Measurements from ENCODE around the gene MYB.

The MYB gene

GRCh38 chr6:135179372-135179771, 1.7 kb upstream of the MYB start:
- Histone ChIP-seq H3K4me3 (ENCODE audit: low read depth, low read length) (no peak overlapping the region), H3K4me1 (ENCODE audit: control insufficient read depth, insufficient read depth, low read length) (peaks cover 7% of the 10 kb centered on the region; the same call in 1 of the 2 replicates), H3K9me3 (ENCODE audit: control insufficient read depth, insufficient read depth, low read length) (no peaks in the 10 kb centered on the region), H3K27ac (ENCODE audit: low read depth, low read length) (no peak overlapping the region), H3K9ac (ENCODE audit: low read depth, low read length) (no peak overlapping the region), H3K27me3 (ENCODE audit: control insufficient read depth, insufficient read depth, low read length) (peaks cover 31% of the 10 kb centered on the region), H3K36me3 (ENCODE audit: control insufficient read depth, insufficient read depth, low read length) (no peaks in the 10 kb centered on the region)

- H3K9me3 ChIP-seq (ENCODE audit: control insufficient read depth, insufficient read depth, low read length), result no peaks in the 10 kb centered on the region
- H3K36me3 ChIP-seq (ENCODE audit: control insufficient read depth, insufficient read depth, low read length), result no peaks in the 10 kb centered on the region
- H3K4me3 ChIP-seq (ENCODE audit: low read depth, low read length), result peak overlapping the region; percentile 77
- 0 out of 2 replicates have a peak overlapping the region, but pooled peaks have one; percentile 4 for H3K9ac ChIP-seq (ENCODE audit: low read depth, low read length)
- H3K4me1 ChIP-seq (ENCODE audit: control insufficient read depth, insufficient read depth, low read length), result peaks cover 12% of the 10 kb centered on the region; the same call in 1 of the 2 replicates
- no peak overlapping the region for H3K27ac ChIP-seq (ENCODE audit: low read depth, low read length)
- peaks cover 31% of the 10 kb centered on the region for H3K27me3 ChIP-seq (ENCODE audit: control insufficient read depth, insufficient read depth, low read length)
Observed at GRCh38 chr6:135179920-135180541, 1.1 kb upstream of the MYB start.

- Histone ChIP-seq H3K27ac (ENCODE audit: low read depth, low read length) (no peak overlapping the region), H3K9ac (ENCODE audit: low read depth, low read length) (peak overlapping the region; percentile 68), H3K27me3 (ENCODE audit: control insufficient read depth, insufficient read depth, low read length) (peaks cover 31% of the 10 kb centered on the region), H3K36me3 (ENCODE audit: control insufficient read depth, insufficient read depth, low read length) (peaks cover 7% of the 10 kb centered on the region), H3K4me1 (ENCODE audit: control insufficient read depth, insufficient read depth, low read length) (peaks cover 16% of the 10 kb centered on the region; the same call in 1 of the 2 replicates), H3K9me3 (ENCODE audit: control insufficient read depth, insufficient read depth, low read length) (no peaks in the 10 kb centered on the region), H3K4me3 (ENCODE audit: low read depth, low read length) (peak overlapping the region; percentile 77)
Observed at GRCh38 chr6:135181333-135182070, 394 bp downstream of the MYB start.

GRCh38 chr6:135182071-135183001, 1.2 kb downstream of the MYB start:
- H3K36me3 ChIP-seq (ENCODE audit: control insufficient read depth, insufficient read depth, low read length), result peaks cover 14% of the 10 kb centered on the region
- H3K27ac ChIP-seq (ENCODE audit: low read depth, low read length), result no peak overlapping the region
- H3K4me1 ChIP-seq (ENCODE audit: control insufficient read depth, insufficient read depth, low read length), result peaks cover 16% of the 10 kb centered on the region; the same call in 1 of the 2 replicates
- peak overlapping the region; percentile 77 for H3K4me3 ChIP-seq (ENCODE audit: low read depth, low read length)
- H3K27me3 ChIP-seq (ENCODE audit: control insufficient read depth, insufficient read depth, low read length), result peaks cover 31% of the 10 kb centered on the region
- H3K9ac ChIP-seq (ENCODE audit: low read depth, low read length), result no peak overlapping the region
- no peaks in the 10 kb centered on the region for H3K9me3 ChIP-seq (ENCODE audit: control insufficient read depth, insufficient read depth, low read length)

- peak overlapping the region; percentile 23; the same call in 1 of the 2 replicates for H3K9ac ChIP-seq (ENCODE audit: low read depth, low read length)
- H3K27me3 ChIP-seq (ENCODE audit: control insufficient read depth, insufficient read depth, low read length), result peaks cover 31% of the 10 kb centered on the region
- peak overlapping the region; percentile 77 for H3K4me3 ChIP-seq (ENCODE audit: low read depth, low read length)
- no peak overlapping the region for H3K27ac ChIP-seq (ENCODE audit: low read depth, low read length)
- no peaks in the 10 kb centered on the region for H3K9me3 ChIP-seq (ENCODE audit: control insufficient read depth, insufficient read depth, low read length)
- H3K36me3 ChIP-seq (ENCODE audit: control insufficient read depth, insufficient read depth, low read length), result peaks cover 15% of the 10 kb centered on the region
- H3K4me1 ChIP-seq (ENCODE audit: control insufficient read depth, insufficient read depth, low read length), result peaks cover 16% of the 10 kb centered on the region; the same call in 1 of the 2 replicates
Observed at GRCh38 chr6:135183002-135183531, 2.0 kb downstream of the MYB start.

- Histone ChIP-seq H3K27me3 (ENCODE audit: control insufficient read depth, insufficient read depth, low read length) (peaks cover 30% of the 10 kb centered on the region), H3K4me1 (ENCODE audit: control insufficient read depth, insufficient read depth, low read length) (peaks cover 16% of the 10 kb centered on the region; the same call in 1 of the 2 replicates), H3K36me3 (ENCODE audit: control insufficient read depth, insufficient read depth, low read length) (peaks cover 16% of the 10 kb centered on the region), H3K27ac (ENCODE audit: low read depth, low read length) (no peak overlapping the region), H3K9ac (ENCODE audit: low read depth, low read length) (peak overlapping the region; percentile 23; the same call in 1 of the 2 replicates), H3K9me3 (ENCODE audit: control insufficient read depth, insufficient read depth, low read length) (no peaks in the 10 kb centered on the region), H3K4me3 (ENCODE audit: low read depth, low read length) (peak overlapping the region; percentile 77)
Observed at GRCh38 chr6:135183532-135184440, 2.7 kb downstream of the MYB start.

GRCh38 chr6:135185483-135185882, 4.4 kb downstream of the MYB start:
- Histone ChIP-seq H3K4me3 (ENCODE audit: low read depth, low read length) (no peak overlapping the region), H3K27me3 (ENCODE audit: control insufficient read depth, insufficient read depth, low read length) (peaks cover 23% of the 10 kb centered on the region), H3K36me3 (ENCODE audit: control insufficient read depth, insufficient read depth, low read length) (peaks cover 33% of the 10 kb centered on the region), H3K9me3 (ENCODE audit: control insufficient read depth, insufficient read depth, low read length) (no peaks in the 10 kb centered on the region), H3K4me1 (ENCODE audit: control insufficient read depth, insufficient read depth, low read length) (peaks cover 16% of the 10 kb centered on the region; the same call in 1 of the 2 replicates), H3K9ac (ENCODE audit: low read depth, low read length) (no peak overlapping the region), H3K27ac (ENCODE audit: low read depth, low read length) (no peak overlapping the region)

GRCh38 chr6:135186255-135186654, 5.1 kb downstream of the MYB start:
- Histone ChIP-seq H3K4me1 (ENCODE audit: control insufficient read depth, insufficient read depth, low read length) (peaks cover 16% of the 10 kb centered on the region; the same call in 1 of the 2 replicates), H3K9ac (ENCODE audit: low read depth, low read length) (no peak overlapping the region)

GRCh38 chr6:135187372-135187771, 6.3 kb downstream of the MYB start:
- H3K36me3 ChIP-seq (ENCODE audit: control insufficient read depth, insufficient read depth, low read length), result peaks cover 51% of the 10 kb centered on the region
- H3K27me3 ChIP-seq (ENCODE audit: control insufficient read depth, insufficient read depth, low read length), result peaks cover 15% of the 10 kb centered on the region
- H3K4me3 ChIP-seq (ENCODE audit: low read depth, low read length), result no peak overlapping the region
- no peaks in the 10 kb centered on the region for H3K9me3 ChIP-seq (ENCODE audit: control insufficient read depth, insufficient read depth, low read length)
- no peak overlapping the region for H3K27ac ChIP-seq (ENCODE audit: low read depth, low read length)
- H3K4me1 ChIP-seq (ENCODE audit: control insufficient read depth, insufficient read depth, low read length), result peaks cover 16% of the 10 kb centered on the region; the same call in 1 of the 2 replicates
- no peak overlapping the region for H3K9ac ChIP-seq (ENCODE audit: low read depth, low read length)

More at GRCh38 chr6:135186255-135186654, 5.1 kb downstream of the MYB start:
- Histone ChIP-seq H3K4me3 (ENCODE audit: low read depth, low read length) (no peak overlapping the region), H3K27ac (ENCODE audit: low read depth, low read length) (no peak overlapping the region), H3K9me3 (ENCODE audit: control insufficient read depth, insufficient read depth, low read length) (no peaks in the 10 kb centered on the region), H3K27me3 (ENCODE audit: control insufficient read depth, insufficient read depth, low read length) (peaks cover 23% of the 10 kb centered on the region), H3K36me3 (ENCODE audit: control insufficient read depth, insufficient read depth, low read length) (peaks cover 40% of the 10 kb centered on the region)

Measured in HUES48 (cell line).